Pancreas (tissue), 10 donors: ENCODE data around the gene SSBP3. TPM values are rescaled to one million over a fixed set of nuclear protein-coding genes. Genes with fewer than 3 reads are reported as not detected.

ENCODE experiments used
- ATAC-seq, 4 donors: fragments of 200-7000 bp; cut with Tn5 transposase; one replicate each; pipeline versions ENCODE4 v1.8.0 to v1.9.1; 2020; ENCODE audit warnings: mild to moderate bottlenecking in 4 of 4, moderate library complexity in 4 of 4
- DNase-seq, 6 donors: peaks; one replicate each; pipeline ENCODE4 v3.0.0-alpha.2; 2020
- FAIRE-seq: peaks from 2 replicates; lab custom pipeline; 2012; peaks lifted over from hg19 to GRCh38; lab: Jason Lieb, UNC
- H3K27ac ChIP-seq, 4 donors: fragments of 200-600 bp; sonication (generic); 1 replicate in 3 of 4; 2 replicates in 1 of 4; pipeline versions ENCODE4 v1.5.0 to v1.8.0; 2020
- H3K27me3 ChIP-seq, 4 donors: fragments of 200-600 bp; one replicate each; pipeline ENCODE4 v1.8.0; 2021
- H3K36me3 ChIP-seq, 3 donors: fragments of 200-600 bp; sonication (generic) in 1 of 3; one replicate each; pipeline versions ENCODE4 v1.5.0 to v1.8.0; 2020 to 2021
- H3K4me1 ChIP-seq, 3 donors: fragments of 200-600 bp; one replicate each; pipeline ENCODE4 v1.8.0; 2021
- H3K4me3 ChIP-seq, 4 donors: fragments of 200-600 bp; sonication (generic) in 2 of 4; one replicate each; pipeline versions ENCODE4 v1.5.0 to v1.8.0; 2020 to 2021
- H3K9me3 ChIP-seq, 4 donors: fragments of 200-600 bp; one replicate each; pipeline ENCODE4 v1.8.0; 2021
- WGBS, 2 donors: extraction: QIAGEN DNeasy Blood & Tissue Kit; methylation state at CpG; one replicate each; pipeline ENCODE4 v1.1.7; 2013; 5-methylcytosine and 5-hydroxymethylcytosine counted together
- intact Hi-C, 3 donors: fragments of 100-400 bp; cut with DNase I; formaldehyde crosslinking; loops; one replicate each; pipeline versions ENCODE4 v1.11.1 to v1.14.2; 2022
- polyA plus RNA-seq, 2 donors: library from polyadenylated mRNA; stranded (reverse); fragments of 200-250 nt; gene quantifications; one replicate each; pipeline ENCODE4 v1.2.3, GENCODE V29; 2013
- total RNA-seq, 6 donors: library from RNA; stranded (reverse); fragmentation: NEBNext Ultra II Directional in 4 of 6; extraction: Animal tissue kit (Norgen Biotek cat#: 25700) in 4 of 6; gene quantifications; one replicate each; pipeline versions ENCODE4 v1.2.1 to v1.2.4, GENCODE V29; 2021 to 2023
- TF ChIP-seq, protein P1 (sequence below), 4 donors: fragments of 200-600 bp; sonication (generic) in 3 of 4; IDR thresholded peaks; one replicate each; pipeline versions ENCODE4 v1.5.0 to v1.8.0; 2021; ENCODE audit warnings: antibody characterized with exemption in 4 of 4
- donor health status: healthy with polysubstance abuse.
- donor health status: DM: no; HTN: no; CAD: no; lungs with moderate emphysema.
- donor health status: DM: no; HTN: no; CAD: no.
- donor health status: control.
- donor health status: control.
- donor health status: Bipolar disorder and iron deficiency.
- donor health status: DM: yes; HTN: yes; CAD: no.
- donor health status: DM: no; HTN: no; CAD: no.
- donor health status: DM: no; HTN: no; CAD: no.
- donor health status: DM: yes; HTN: yes; CAD: no.

SSBP3 gene
- total and polyA plus RNA-seq, 8 donors: 16.4 to 31.0 (median 22.9) TPM

- Histone ChIP-seq H3K36me3 (no peaks in the 10 kb centered on the region), H3K4me1 (peaks cover 4 to 18% (median 7%) of the 10 kb centered on the region in 3 donors), H3K27me3 (no peaks in the 10 kb centered on the region), H3K9me3 (no peaks in the 10 kb centered on the region), H3K27ac (peak overlapping the region; percentile 67 to 90 (median 80)), H3K4me3 (peak overlapping the region; percentile 61 to 82 (median 70))
- DNase-seq: peak in 4 of 6 donors; percentile 54 to 78 (median 70)
- peak; percentile 88 for FAIRE-seq
- peak; percentile 75 to 82 (median 76) for ATAC-seq
- TF ChIP-seq, protein P1, sequence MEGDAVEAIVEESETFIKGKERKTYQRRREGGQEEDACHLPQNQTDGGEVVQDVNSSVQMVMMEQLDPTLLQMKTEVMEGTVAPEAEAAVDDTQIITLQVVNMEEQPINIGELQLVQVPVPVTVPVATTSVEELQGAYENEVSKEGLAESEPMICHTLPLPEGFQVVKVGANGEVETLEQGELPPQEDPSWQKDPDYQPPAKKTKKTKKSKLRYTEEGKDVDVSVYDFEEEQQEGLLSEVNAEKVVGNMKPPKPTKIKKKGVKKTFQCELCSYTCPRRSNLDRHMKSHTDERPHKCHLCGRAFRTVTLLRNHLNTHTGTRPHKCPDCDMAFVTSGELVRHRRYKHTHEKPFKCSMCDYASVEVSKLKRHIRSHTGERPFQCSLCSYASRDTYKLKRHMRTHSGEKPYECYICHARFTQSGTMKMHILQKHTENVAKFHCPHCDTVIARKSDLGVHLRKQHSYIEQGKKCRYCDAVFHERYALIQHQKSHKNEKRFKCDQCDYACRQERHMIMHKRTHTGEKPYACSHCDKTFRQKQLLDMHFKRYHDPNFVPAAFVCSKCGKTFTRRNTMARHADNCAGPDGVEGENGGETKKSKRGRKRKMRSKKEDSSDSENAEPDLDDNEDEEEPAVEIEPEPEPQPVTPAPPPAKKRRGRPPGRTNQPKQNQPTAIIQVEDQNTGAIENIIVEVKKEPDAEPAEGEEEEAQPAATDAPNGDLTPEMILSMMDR (IDR thresholded peaks at IDR 0.05): no peak
- WGBS, 2 donors: 14 to 16% methylated on average over 15 of the region's 15 CpGs
- intact Hi-C loops: loop anchor here in 1 of 3 donors (5.0 to 10.0 kb wide), 2 partner anchors 80 to 283 kb away; no protein-coding TSS in a partner anchor
These were observed 1.4 kb upstream of the SSBP3 start for GRCh38 chr1:54407404-54408146.

DNA sequence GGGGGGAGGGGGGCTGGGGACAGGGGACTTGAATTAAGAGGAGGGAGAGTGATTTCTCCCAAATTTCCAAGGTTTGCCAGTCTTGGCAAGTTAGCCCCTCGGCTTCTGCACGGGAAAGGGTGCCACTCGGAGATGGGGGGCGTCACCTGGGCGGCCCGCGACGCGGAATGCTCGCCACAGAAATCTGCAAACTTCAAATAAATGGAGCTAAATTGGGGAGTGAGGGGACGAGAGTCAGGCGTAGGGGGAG, 885 bp upstream of the SSBP3 start:
- intact Hi-C loops: loop anchor here in 1 of 3 donors (5.0 to 10.0 kb wide), 2 partner anchors 80 to 282 kb away; no protein-coding TSS in a partner anchor
- H3K4me1 ChIP-seq: peaks cover 4 to 22% (median 9%) of the 10 kb centered on the region in 3 donors
- H3K9me3 ChIP-seq: no peaks in the 10 kb centered on the region
- TF ChIP-seq, protein P1 (IDR thresholded peaks at IDR 0.05): no peak
- H3K27me3 ChIP-seq: no peaks in the 10 kb centered on the region
- no peak for FAIRE-seq
- DNase-seq: peak in 2 of 6 donors; percentile 47 to 55
- H3K36me3 ChIP-seq: no peaks in the 10 kb centered on the region
- peak overlapping the region; percentile 61 to 82 (median 70) for H3K4me3 ChIP-seq
- peak in 2 of 4 donors; percentile 1 to 2 for ATAC-seq
- 0 to 1% methylated on average over 12 of the region's 12 CpGs for WGBS, 2 donors
- peak overlapping the region; percentile 67 to 90 (median 80) for H3K27ac ChIP-seq

DNA sequence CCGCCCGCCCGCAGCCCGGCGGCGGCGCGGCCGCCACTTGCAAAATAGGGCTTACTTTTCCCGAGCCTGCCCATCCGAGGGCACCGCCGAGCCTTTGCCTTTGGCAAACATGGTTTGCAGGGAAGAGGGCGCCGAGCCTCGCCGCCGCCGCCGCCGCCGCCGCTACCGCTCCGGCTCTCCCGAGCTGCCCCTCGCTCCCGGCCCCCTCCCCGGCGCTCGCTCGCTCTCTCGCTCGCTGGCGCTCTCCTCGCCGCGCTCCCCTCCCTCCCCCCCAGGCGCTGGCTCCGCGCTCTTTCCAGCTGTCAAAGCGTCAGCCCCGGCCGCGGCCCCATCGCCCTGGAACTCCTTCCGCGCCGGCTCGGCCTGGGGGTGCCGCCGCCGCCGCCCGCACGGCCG, 298 bp downstream of the SSBP3 start:
- Histone ChIP-seq H3K4me3 (peak overlapping the region; percentile 67 to 82 (median 76)), H3K27ac (no peak overlapping the region), H3K4me1 (peaks cover 4 to 28% (median 14%) of the 10 kb centered on the region in 3 donors), H3K9me3 (no peaks in the 10 kb centered on the region), H3K36me3 (no peaks in the 10 kb centered on the region), H3K27me3 (no peaks in the 10 kb centered on the region)
- intact Hi-C loops: loop anchor here in 1 of 3 donors (5.0 to 10.0 kb wide), 2 partner anchors 81 to 281 kb away; no protein-coding TSS in a partner anchor
- TF ChIP-seq, protein P1 (IDR thresholded peaks at IDR 0.05): no peak
- peak in 2 of 6 donors; percentile 26 to 81 for DNase-seq
- 0 to 1% methylated on average over 10 to 57 of the region's 57 CpGs for WGBS, 2 donors
- no peak for ATAC-seq
- FAIRE-seq: no peak

DNA sequence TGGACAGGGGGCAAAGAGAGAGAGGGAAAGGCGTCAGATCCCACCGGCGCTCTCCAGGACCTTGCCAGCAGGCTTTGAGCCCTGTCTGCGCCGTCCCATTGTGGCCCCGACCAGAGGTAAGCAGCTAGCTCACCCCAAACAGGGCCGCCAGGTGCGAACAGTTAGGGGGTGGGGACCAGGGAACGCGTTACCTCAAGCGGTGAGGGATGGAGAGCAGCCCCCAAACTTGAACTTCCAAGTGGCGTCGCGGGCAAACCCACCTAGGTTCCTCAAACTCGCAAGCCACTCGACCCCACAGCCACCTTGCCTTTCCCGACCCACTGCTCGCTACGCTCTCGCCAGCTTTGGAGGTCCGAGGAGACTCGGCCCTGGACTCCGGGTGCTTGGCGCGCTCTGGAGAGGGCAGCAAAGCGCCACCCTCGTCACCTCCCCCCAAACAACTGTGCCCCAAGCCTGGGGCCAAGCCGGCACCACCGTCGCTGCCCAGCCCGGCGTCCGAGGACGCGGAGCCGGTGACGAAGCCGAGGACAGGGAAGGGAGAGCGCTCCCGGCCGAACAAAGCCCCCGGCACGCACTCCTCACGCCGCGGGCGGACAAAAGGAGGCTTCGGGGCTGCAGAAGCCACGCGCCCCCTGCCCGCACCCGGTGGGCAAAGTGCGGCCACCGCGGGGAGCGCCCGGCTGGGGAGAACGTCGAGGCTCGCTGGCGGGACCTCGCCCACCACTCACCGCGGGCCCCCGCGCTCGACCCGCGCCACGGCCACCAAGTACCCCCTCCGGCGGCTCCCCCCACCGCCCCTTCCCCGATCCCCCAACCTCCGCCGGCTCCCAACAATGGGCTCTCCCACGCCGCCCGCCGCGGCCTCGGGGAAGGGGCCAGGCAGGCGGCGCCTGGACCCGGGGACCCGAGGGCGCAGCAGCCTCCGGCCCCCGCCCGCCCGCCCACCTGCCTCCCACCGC, 976 bp downstream of the SSBP3 start:
- no peaks in the 10 kb centered on the region for H3K9me3 ChIP-seq
- H3K27me3 ChIP-seq: no peaks in the 10 kb centered on the region
- H3K27ac ChIP-seq: no peak overlapping the region
- TF ChIP-seq, protein P1 (IDR thresholded peaks at IDR 0.05): no peak
- intact Hi-C loops: loop anchor here in 1 of 3 donors (5.0 to 10.0 kb wide), 2 partner anchors 82 to 280 kb away; no protein-coding TSS in a partner anchor
- peak overlapping the region; percentile 67 to 82 (median 76) for H3K4me3 ChIP-seq
- DNase-seq (peak; percentile 30 to 85 (median 55)), FAIRE-seq (no peak), ATAC-seq (peak in 3 of 4 donors; percentile 3 to 7 (median 6))
- WGBS, 2 donors: 6 to 10% methylated on average over 64 to 92 of the region's 92 CpGs
- H3K4me1 ChIP-seq: peaks cover 4 to 28% (median 14%) of the 10 kb centered on the region in 3 donors
- H3K36me3 ChIP-seq: no peaks in the 10 kb centered on the region
